ENCODE measurements around the gene TFDP2. TPM values are rescaled to one million over a fixed set of nuclear protein-coding genes. Genes with fewer than 3 reads are reported as not detected.

Gene TFDP2
- total and polyA plus RNA-seq, 5 donors from 2014 or later = 12.3 to 26.5 (median 13.8) TPM

DNA sequence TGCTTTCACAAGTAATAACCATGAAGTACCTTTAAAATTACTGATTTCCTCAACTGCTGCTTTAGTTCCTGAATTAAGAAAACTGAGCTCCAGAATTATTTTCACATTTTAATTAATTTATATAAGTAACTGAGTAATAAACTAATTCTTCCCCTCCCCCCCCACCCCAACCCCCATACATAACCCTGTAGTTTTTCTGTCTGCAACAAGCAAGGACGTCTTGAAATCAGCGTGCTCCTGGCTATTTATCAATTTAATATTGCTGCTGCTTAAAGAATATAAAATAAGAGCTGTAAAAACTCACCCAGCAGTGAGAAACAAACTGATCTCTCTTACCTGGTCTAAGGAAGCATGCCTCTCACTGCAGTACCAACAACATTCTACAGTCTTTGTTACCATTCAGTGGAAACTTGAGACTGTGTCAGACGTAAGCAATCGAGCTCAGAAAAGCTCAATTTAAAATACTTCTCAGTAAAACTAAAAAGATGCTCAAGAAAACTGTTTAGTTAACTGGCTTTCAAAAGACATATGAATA, 121.0 kb downstream of the TFDP2 start:
- H3K36me3 Mint-ChIP-seq = peaks cover 6% of the 10 kb centered on the region
- H3K27ac Mint-ChIP-seq = peak overlapping the region in 1 of 3 donors; percentile 79
- no peaks in the 10 kb centered on the region for H3K27me3 Mint-ChIP-seq
- Histone ChIP-seq H3K9me3 (ENCODE audit: control insufficient read depth in 2 of 2, low read length in 2 of 2) (no peaks in the 10 kb centered on the region), H3K4me1 (ENCODE audit: control insufficient read depth, insufficient read depth, low read length, poor library complexity, severe bottlenecking) (peaks cover 6% of the 10 kb centered on the region), H3K27ac (ENCODE audit: insufficient read depth, low read length, poor library complexity, severe bottlenecking) (no peak overlapping the region), H3K27me3 (ENCODE audit: control insufficient read depth, insufficient read depth, low read length) (no peaks in the 10 kb centered on the region), H3K4me3 (ENCODE audit: low read depth, low read length) (peak overlapping the region; percentile 55), H3K36me3 (ENCODE audit: control insufficient read depth, insufficient read depth, low read length) (no peaks in the 10 kb centered on the region)
- peak; percentile 69 to 73 for ATAC-seq (ENCODE audit: low read depth in 2 of 2)
- peaks cover 8 to 31% (median 26%) of the 10 kb centered on the region in 4 donors for H3K4me1 Mint-ChIP-seq
- peak in 2 of 3 donors; percentile 44 to 80 for DNase-seq
- H3K9me3 Mint-ChIP-seq = no peaks in the 10 kb centered on the region
- H3K4me3 Mint-ChIP-seq = peak overlapping the region; percentile 69 to 94 (median 90)

DNA sequence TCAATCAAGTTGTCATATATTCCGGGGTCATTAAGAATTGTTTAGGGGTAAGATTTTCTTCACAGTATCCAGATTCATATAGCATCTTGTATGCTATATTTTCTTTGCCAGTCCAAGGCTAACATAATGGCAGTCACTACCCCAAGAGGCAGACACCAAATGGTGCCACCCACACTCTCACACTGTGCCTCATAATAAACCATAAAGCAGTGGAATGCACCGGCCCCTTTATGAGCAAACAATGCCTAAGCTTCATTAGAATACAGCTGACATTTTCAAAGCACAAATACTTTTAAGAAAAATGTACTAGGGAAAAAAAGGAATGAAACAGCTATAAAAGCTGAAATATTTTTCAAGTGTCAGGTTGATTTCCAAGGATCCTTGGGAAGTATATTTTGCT, 121.6 kb downstream of the TFDP2 start:
- no peak overlapping the region for H3K27ac ChIP-seq (ENCODE audit: insufficient read depth, low read length, poor library complexity, severe bottlenecking)
- Mint-ChIP-seq H3K27ac (peak overlapping the region in 2 of 3 donors; percentile 6 to 27), H3K36me3 (peaks cover 6% of the 10 kb centered on the region), H3K9me3 (no peaks in the 10 kb centered on the region), H3K4me1 (peaks cover 6 to 31% (median 26%) of the 10 kb centered on the region in 4 donors), H3K27me3 (no peaks in the 10 kb centered on the region), H3K4me3 (peak overlapping the region; percentile 13 to 84 (median 68))
- ATAC-seq (ENCODE audit: low read depth in 2 of 2) = peak in 1 of 2 donors; percentile 56
- peak in 1 of 3 donors; percentile 30 for DNase-seq
- H3K4me1 ChIP-seq (ENCODE audit: control insufficient read depth, insufficient read depth, low read length, poor library complexity, severe bottlenecking) = peaks cover 6% of the 10 kb centered on the region
- H3K4me3 ChIP-seq (ENCODE audit: low read depth, low read length) = peak overlapping the region; percentile 55
- H3K9me3 ChIP-seq (ENCODE audit: control insufficient read depth in 2 of 2, low read length in 2 of 2) = no peaks in the 10 kb centered on the region
- H3K27me3 ChIP-seq (ENCODE audit: control insufficient read depth, insufficient read depth, low read length) = no peaks in the 10 kb centered on the region
- H3K36me3 ChIP-seq (ENCODE audit: control insufficient read depth, insufficient read depth, low read length) = no peaks in the 10 kb centered on the region

DNA sequence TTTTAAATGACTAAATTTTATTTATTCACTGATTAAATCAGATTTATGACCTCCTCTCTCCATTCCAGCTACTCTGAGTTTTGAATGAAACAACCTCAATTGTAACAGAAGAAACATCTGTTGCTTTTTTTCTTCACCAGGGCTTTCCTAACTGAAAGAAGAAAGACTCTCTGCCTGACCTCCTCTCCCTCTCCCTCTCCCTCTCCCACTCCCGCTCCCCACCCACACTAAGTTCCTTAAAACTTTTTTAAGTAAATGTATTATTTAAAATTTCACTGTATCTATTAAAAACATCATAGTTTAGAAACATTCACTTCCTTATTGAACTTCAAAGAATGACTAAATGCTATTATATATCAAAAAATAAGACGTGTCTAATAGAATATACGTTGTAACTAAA, 122.0 kb downstream of the TFDP2 start:
- Histone ChIP-seq H3K27me3 (ENCODE audit: control insufficient read depth, insufficient read depth, low read length) (no peaks in the 10 kb centered on the region), H3K27ac (ENCODE audit: insufficient read depth, low read length, poor library complexity, severe bottlenecking) (no peak overlapping the region), H3K36me3 (ENCODE audit: control insufficient read depth, insufficient read depth, low read length) (no peaks in the 10 kb centered on the region), H3K4me1 (ENCODE audit: control insufficient read depth, insufficient read depth, low read length, poor library complexity, severe bottlenecking) (peaks cover 6% of the 10 kb centered on the region), H3K9me3 (ENCODE audit: control insufficient read depth in 2 of 2, low read length in 2 of 2) (no peaks in the 10 kb centered on the region), H3K4me3 (ENCODE audit: low read depth, low read length) (peak overlapping the region; percentile 55)
- Mint-ChIP-seq H3K4me3 (peak overlapping the region; percentile 13 to 84 (median 68)), H3K9me3 (no peaks in the 10 kb centered on the region), H3K27ac (peak overlapping the region in 1 of 3 donors; percentile 27), H3K4me1 (peaks cover 6 to 31% (median 26%) of the 10 kb centered on the region in 4 donors), H3K36me3 (peaks cover 6% of the 10 kb centered on the region), H3K27me3 (no peaks in the 10 kb centered on the region)
- no peak for DNase-seq
- no peak for ATAC-seq (ENCODE audit: low read depth in 2 of 2)

DNA sequence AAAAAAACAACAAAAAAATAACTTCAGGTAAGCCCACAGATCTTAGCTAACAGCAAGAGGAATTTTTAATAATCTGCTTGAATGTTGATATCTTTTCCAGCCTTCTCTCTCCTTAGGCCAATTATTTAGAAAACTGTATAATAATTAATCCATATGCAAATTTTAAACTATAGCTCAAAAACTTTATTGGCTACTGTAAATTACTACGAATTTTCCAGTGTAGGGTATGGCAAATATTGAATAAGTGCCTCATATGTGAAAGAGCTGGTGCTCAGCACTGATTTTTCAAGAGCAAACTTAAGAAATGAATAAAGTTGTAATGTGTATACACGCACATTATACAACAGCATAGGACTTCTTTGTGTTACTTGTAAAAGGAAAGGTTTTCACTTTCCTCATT, 123.0 kb downstream of the TFDP2 start:
- H3K4me1 ChIP-seq (ENCODE audit: control insufficient read depth, insufficient read depth, low read length, poor library complexity, severe bottlenecking) = peaks cover 6% of the 10 kb centered on the region
- no peak for DNase-seq
- ATAC-seq (ENCODE audit: low read depth in 2 of 2) = no peak
- H3K36me3 ChIP-seq (ENCODE audit: control insufficient read depth, insufficient read depth, low read length) = no peaks in the 10 kb centered on the region
- Mint-ChIP-seq H3K36me3 (peaks cover 6% of the 10 kb centered on the region), H3K4me3 (peak overlapping the region in 1 of 4 donors; percentile 1), H3K27ac (no peak overlapping the region), H3K4me1 (peaks cover 14 to 31% (median 25%) of the 10 kb centered on the region in 4 donors), H3K27me3 (no peaks in the 10 kb centered on the region), H3K9me3 (no peaks in the 10 kb centered on the region)
- H3K27me3 ChIP-seq (ENCODE audit: control insufficient read depth, insufficient read depth, low read length) = no peaks in the 10 kb centered on the region
- no peaks in the 10 kb centered on the region for H3K9me3 ChIP-seq (ENCODE audit: control insufficient read depth in 2 of 2, low read length in 2 of 2)
- no peak overlapping the region for H3K4me3 ChIP-seq (ENCODE audit: low read depth, low read length)
- H3K27ac ChIP-seq (ENCODE audit: insufficient read depth, low read length, poor library complexity, severe bottlenecking) = no peak overlapping the region

DNA sequence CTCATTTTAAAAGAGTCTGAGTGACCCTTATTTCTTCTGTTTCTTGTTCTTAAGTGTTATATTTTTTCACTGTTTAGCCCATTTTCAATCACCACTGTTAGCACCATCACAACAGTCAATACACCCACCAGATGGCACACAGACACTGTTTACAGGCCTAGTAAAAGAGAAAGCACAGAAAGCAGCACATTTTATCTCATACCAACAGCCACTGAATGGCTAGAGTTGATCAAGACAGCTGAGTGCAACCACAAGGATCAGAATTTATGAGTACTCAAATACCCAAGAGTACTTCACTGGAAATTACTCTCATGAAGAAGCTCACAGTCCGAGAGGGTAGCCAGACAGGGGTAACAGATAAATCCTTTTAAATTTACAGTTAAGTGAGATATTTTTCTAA, 127.0 kb downstream of the TFDP2 start:
- Mint-ChIP-seq H3K4me1 (peaks cover 20 to 27% (median 23%) of the 10 kb centered on the region in 4 donors), H3K27ac (no peak overlapping the region), H3K4me3 (no peak overlapping the region), H3K9me3 (no peaks in the 10 kb centered on the region), H3K36me3 (peaks cover 6% of the 10 kb centered on the region), H3K27me3 (no peaks in the 10 kb centered on the region)
- Histone ChIP-seq H3K27ac (ENCODE audit: insufficient read depth, low read length, poor library complexity, severe bottlenecking) (no peak overlapping the region), H3K4me1 (ENCODE audit: control insufficient read depth, insufficient read depth, low read length, poor library complexity, severe bottlenecking) (peaks cover 12% of the 10 kb centered on the region), H3K27me3 (ENCODE audit: control insufficient read depth, insufficient read depth, low read length) (no peaks in the 10 kb centered on the region), H3K9me3 (ENCODE audit: control insufficient read depth in 2 of 2, low read length in 2 of 2) (no peaks in the 10 kb centered on the region), H3K36me3 (ENCODE audit: control insufficient read depth, insufficient read depth, low read length) (no peaks in the 10 kb centered on the region), H3K4me3 (ENCODE audit: low read depth, low read length) (no peak overlapping the region)
- peak in 1 of 3 donors; percentile 41 for DNase-seq
- ATAC-seq (ENCODE audit: low read depth in 2 of 2) = no peak

DNA sequence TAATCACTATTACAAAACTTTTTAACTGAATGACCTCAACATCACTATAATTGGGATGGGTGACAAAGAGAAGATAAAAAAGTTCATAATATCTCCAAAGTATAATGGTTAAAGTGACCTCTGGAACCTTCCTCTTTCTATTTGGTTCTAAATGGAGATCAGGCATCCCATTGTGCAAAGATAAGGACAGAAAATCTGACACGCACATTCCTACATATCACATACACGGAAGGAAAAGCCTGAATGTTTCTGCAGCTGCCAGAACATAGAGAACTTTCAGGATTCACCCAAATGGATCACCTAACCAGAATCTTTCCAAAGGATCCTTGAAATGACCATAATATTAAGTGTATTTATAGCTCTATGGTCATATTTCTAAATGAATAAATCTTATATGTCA, 128.2 kb downstream of the TFDP2 start:
- no peak overlapping the region for H3K27ac Mint-ChIP-seq
- H3K27me3 Mint-ChIP-seq = no peaks in the 10 kb centered on the region

DNA sequence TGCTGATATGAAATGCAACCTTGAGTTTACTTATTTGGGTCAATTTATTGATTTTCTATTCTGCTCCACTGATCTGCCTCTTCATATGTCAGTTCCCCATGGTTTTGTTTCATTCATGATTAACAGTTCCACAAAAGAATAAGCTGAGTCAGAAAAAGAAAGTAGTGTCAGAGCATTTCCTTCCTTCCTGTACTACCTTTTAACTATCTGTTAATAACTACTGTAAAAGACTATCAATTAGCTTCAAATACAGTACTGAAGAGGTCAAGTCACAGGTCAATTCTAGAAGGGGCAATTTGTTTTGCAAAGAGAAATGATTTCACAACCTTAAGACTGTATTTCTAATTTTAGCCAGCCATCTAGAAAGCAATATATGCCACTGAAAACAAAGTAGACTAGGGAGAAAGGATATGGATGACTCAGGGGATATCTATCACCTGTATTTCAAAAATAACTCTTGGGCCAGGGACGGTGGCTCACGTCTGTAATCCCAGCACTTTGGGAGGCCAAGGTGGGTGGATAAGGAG, 129.5 kb downstream of the TFDP2 start:
- peaks cover 9% of the 10 kb centered on the region for H3K4me1 ChIP-seq (ENCODE audit: control insufficient read depth, insufficient read depth, low read length, poor library complexity, severe bottlenecking)
- H3K27ac Mint-ChIP-seq = no peak overlapping the region
- H3K9me3 Mint-ChIP-seq = no peaks in the 10 kb centered on the region
- ATAC-seq (ENCODE audit: low read depth in 2 of 2) (no peak), DNase-seq (peak in 1 of 3 donors; percentile 30)
- H3K4me3 Mint-ChIP-seq = no peak overlapping the region
- no peak overlapping the region for H3K4me3 ChIP-seq (ENCODE audit: low read depth, low read length)
- H3K4me1 Mint-ChIP-seq = peaks cover 14 to 22% (median 17%) of the 10 kb centered on the region in 4 donors
- no peak overlapping the region for H3K27ac ChIP-seq (ENCODE audit: insufficient read depth, low read length, poor library complexity, severe bottlenecking)
- H3K27me3 Mint-ChIP-seq = no peaks in the 10 kb centered on the region
- H3K36me3 Mint-ChIP-seq = peaks cover 6% of the 10 kb centered on the region
- H3K9me3 ChIP-seq (ENCODE audit: control insufficient read depth in 2 of 2, low read length in 2 of 2) = no peaks in the 10 kb centered on the region
- H3K36me3 ChIP-seq (ENCODE audit: control insufficient read depth, insufficient read depth, low read length) = no peaks in the 10 kb centered on the region
- no peaks in the 10 kb centered on the region for H3K27me3 ChIP-seq (ENCODE audit: control insufficient read depth, insufficient read depth, low read length)

More for the DNA sequence above, 128.2 kb downstream of the TFDP2 start:
- peaks cover 6% of the 10 kb centered on the region for H3K36me3 Mint-ChIP-seq
- Histone ChIP-seq H3K36me3 (ENCODE audit: control insufficient read depth, insufficient read depth, low read length) (no peaks in the 10 kb centered on the region), H3K27ac (ENCODE audit: insufficient read depth, low read length, poor library complexity, severe bottlenecking) (no peak overlapping the region), H3K4me3 (ENCODE audit: low read depth, low read length) (no peak overlapping the region), H3K9me3 (ENCODE audit: control insufficient read depth in 2 of 2, low read length in 2 of 2) (no peaks in the 10 kb centered on the region), H3K27me3 (ENCODE audit: control insufficient read depth, insufficient read depth, low read length) (no peaks in the 10 kb centered on the region), H3K4me1 (ENCODE audit: control insufficient read depth, insufficient read depth, low read length, poor library complexity, severe bottlenecking) (peaks cover 9% of the 10 kb centered on the region)
- peaks cover 14 to 22% (median 19%) of the 10 kb centered on the region in 4 donors for H3K4me1 Mint-ChIP-seq
- DNase-seq (no peak), ATAC-seq (ENCODE audit: low read depth in 2 of 2) (no peak)
- no peak overlapping the region for H3K4me3 Mint-ChIP-seq
- H3K9me3 Mint-ChIP-seq = no peaks in the 10 kb centered on the region

DNA sequence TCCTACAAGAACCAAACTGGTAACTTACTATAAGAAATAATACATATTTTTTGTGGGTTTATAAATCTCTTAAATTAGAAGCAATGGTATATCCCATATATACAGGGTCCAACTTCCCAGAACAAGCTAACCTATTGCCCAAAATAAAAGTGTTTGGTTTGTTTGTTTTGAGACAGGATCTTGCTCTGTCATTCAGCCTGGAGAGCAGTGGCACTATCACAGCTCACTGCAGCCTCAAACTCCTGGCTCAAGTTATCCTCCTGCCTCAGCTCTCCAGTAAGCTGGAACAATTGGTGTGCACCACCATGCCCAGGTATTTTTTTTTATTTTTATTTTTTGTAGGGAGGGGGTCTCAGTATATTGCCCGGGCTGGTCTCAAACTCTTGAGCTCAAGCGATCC, 135.4 kb downstream of the TFDP2 start:
- Histone ChIP-seq H3K4me3 (ENCODE audit: low read depth, low read length) (no peak overlapping the region), H3K9me3 (ENCODE audit: control insufficient read depth in 2 of 2, low read length in 2 of 2) (no peaks in the 10 kb centered on the region), H3K27ac (ENCODE audit: insufficient read depth, low read length, poor library complexity, severe bottlenecking) (no peak overlapping the region), H3K36me3 (ENCODE audit: control insufficient read depth, insufficient read depth, low read length) (no peaks in the 10 kb centered on the region), H3K27me3 (ENCODE audit: control insufficient read depth, insufficient read depth, low read length) (no peaks in the 10 kb centered on the region), H3K4me1 (ENCODE audit: control insufficient read depth, insufficient read depth, low read length, poor library complexity, severe bottlenecking) (no peaks in the 10 kb centered on the region)
- no peak overlapping the region for H3K4me3 Mint-ChIP-seq
- no peaks in the 10 kb centered on the region for H3K9me3 Mint-ChIP-seq
- H3K4me1 Mint-ChIP-seq = peaks cover 0 to 3% (median under 1%) of the 10 kb centered on the region in 4 donors
- H3K36me3 Mint-ChIP-seq = no peaks in the 10 kb centered on the region
- H3K27me3 Mint-ChIP-seq = no peaks in the 10 kb centered on the region
- DNase-seq (no peak), ATAC-seq (ENCODE audit: low read depth in 2 of 2) (no peak)
- H3K27ac Mint-ChIP-seq = no peak overlapping the region

All from CD4-positive, CD25-positive, alpha-beta regulatory T cell (primary cell).